ENCODE results near the gene AMN. TPM values are rescaled to one million over a fixed set of nuclear protein-coding genes. Genes with fewer than 3 reads are reported as not detected.

AMN gene
- total RNA-seq, 4 donors from 2014 or later, result 0.21 TPM; not detected in 3

- Histone ChIP-seq H3K4me3 (no peak overlapping the region), H3K27ac (no peak overlapping the region), H3K9me3 (no peaks in the 10 kb centered on the region), H3K4me1 (no peaks in the 10 kb centered on the region), H3K36me3 (peaks cover 0 to 67% (median 6%) of the 10 kb centered on the region in 3 donors), H3K27me3 (no peaks in the 10 kb centered on the region)
- TF ChIP-seq EP300 (IDR thresholded peaks at IDR 0.05), result no peak
- TF ChIP-seq POLR2A (IDR thresholded peaks at IDR 0.05), result no peak
- TF ChIP-seq, protein P1, sequence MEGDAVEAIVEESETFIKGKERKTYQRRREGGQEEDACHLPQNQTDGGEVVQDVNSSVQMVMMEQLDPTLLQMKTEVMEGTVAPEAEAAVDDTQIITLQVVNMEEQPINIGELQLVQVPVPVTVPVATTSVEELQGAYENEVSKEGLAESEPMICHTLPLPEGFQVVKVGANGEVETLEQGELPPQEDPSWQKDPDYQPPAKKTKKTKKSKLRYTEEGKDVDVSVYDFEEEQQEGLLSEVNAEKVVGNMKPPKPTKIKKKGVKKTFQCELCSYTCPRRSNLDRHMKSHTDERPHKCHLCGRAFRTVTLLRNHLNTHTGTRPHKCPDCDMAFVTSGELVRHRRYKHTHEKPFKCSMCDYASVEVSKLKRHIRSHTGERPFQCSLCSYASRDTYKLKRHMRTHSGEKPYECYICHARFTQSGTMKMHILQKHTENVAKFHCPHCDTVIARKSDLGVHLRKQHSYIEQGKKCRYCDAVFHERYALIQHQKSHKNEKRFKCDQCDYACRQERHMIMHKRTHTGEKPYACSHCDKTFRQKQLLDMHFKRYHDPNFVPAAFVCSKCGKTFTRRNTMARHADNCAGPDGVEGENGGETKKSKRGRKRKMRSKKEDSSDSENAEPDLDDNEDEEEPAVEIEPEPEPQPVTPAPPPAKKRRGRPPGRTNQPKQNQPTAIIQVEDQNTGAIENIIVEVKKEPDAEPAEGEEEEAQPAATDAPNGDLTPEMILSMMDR (IDR thresholded peaks at IDR 0.05), result no peak
- 96% methylated on average over 21 to 22 of the region's 22 CpGs for WGBS, 2 donors
- no peak for DNase-seq (ENCODE audit: low spot score in 2 of 2)
Observed at GRCh38 chr14:102885737-102886447, 36.6 kb upstream of the AMN start.

DNA sequence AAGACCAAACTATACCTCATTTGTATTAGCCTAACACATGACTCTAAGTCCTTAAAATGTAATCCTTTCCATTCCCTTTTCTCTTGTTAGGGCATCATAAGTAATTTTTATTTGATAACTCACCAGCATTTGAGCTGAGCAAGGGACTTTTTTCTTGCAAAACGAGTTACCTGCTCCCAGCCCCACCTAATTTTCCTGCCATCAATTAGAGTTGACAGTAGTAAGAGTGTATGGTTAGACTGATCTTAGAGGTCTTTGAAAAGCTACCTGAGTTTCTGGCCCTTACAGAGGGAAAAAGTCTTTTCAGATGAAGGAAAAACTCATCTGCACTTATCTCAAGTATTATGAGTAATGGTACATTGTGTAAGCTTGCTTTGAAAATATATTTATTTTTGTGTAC lies 33.7 kb upstream of the AMN start:
- Histone ChIP-seq H3K4me3 (no peak overlapping the region), H3K27ac (no peak overlapping the region), H3K4me1 (peaks cover 0 to 3% (median 0%) of the 10 kb centered on the region in 4 donors), H3K27me3 (no peaks in the 10 kb centered on the region), H3K36me3 (peaks cover 0 to 53% (median 10%) of the 10 kb centered on the region in 3 donors), H3K9me3 (no peaks in the 10 kb centered on the region)
- no peak for TF ChIP-seq EP300 (IDR thresholded peaks at IDR 0.05)
- 64 to 82% methylated on average over 1 of the region's 1 CpG for WGBS, 2 donors
- DNase-seq (ENCODE audit: low spot score in 2 of 2), result no peak

GRCh38 chr14:102889615-102890014 lies 32.8 kb upstream of the AMN start:
- Histone ChIP-seq H3K27me3 (no peaks in the 10 kb centered on the region), H3K9me3 (no peaks in the 10 kb centered on the region), H3K27ac (no peak overlapping the region), H3K4me3 (no peak overlapping the region), H3K36me3 (peaks cover 0 to 45% (median 10%) of the 10 kb centered on the region in 3 donors), H3K4me1 (peaks cover 0 to 4% (median 0%) of the 10 kb centered on the region in 4 donors)
- WGBS, 2 donors, result 86 to 94% methylated on average over 7 of the region's 7 CpGs
- TF ChIP-seq EP300 (IDR thresholded peaks at IDR 0.05) (no peak), POLR2A (IDR thresholded peaks at IDR 0.05) (no peak)
- TF ChIP-seq, protein P1 (IDR thresholded peaks at IDR 0.05), result no peak
- DNase-seq (ENCODE audit: low spot score in 2 of 2), result no peak

DNA sequence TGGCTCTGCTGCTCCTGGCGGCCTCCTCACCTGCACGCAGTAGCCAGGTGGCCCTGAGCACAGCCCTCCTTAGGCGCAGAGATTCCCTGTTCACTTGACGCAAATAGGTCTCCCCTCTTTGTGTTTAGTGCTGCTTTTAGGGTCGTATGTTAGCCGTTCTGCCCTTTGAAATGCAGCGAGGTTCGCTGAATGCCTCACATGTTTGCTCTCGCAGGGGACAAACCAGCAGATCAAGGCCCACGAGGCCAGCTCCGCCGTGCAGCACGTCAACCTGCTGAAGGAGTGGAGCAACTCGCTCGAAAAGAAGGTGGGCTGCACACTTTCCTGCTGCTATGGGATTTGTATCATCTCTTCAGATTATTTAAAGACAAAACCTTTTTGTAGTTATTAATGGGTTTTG lies 31.4 kb upstream of the AMN start:
- DNase-seq (ENCODE audit: low spot score in 2 of 2), result no peak
- Histone ChIP-seq H3K27ac (no peak overlapping the region), H3K9me3 (no peaks in the 10 kb centered on the region), H3K4me1 (peaks cover 0 to 4% (median 0%) of the 10 kb centered on the region in 4 donors), H3K27me3 (no peaks in the 10 kb centered on the region), H3K4me3 (no peak overlapping the region), H3K36me3 (peaks cover 0 to 38% (median 10%) of the 10 kb centered on the region in 3 donors)
- TF ChIP-seq, protein P1 (IDR thresholded peaks at IDR 0.05), result no peak
- TF ChIP-seq EP300 (IDR thresholded peaks at IDR 0.05) (no peak), POLR2A (IDR thresholded peaks at IDR 0.05) (no peak)
- 76 to 77% methylated on average over 15 of the region's 15 CpGs for WGBS, 2 donors

- DNase-seq (ENCODE audit: low spot score in 2 of 2), result no peak
- peaks cover 0 to 4% (median 0%) of the 10 kb centered on the region in 4 donors for H3K4me1 ChIP-seq
- H3K27me3 ChIP-seq, result no peaks in the 10 kb centered on the region
- no peaks in the 10 kb centered on the region for H3K9me3 ChIP-seq
- no peak overlapping the region for H3K27ac ChIP-seq
- peaks cover 0 to 33% (median 10%) of the 10 kb centered on the region in 3 donors for H3K36me3 ChIP-seq
- TF ChIP-seq POLR2A (IDR thresholded peaks at IDR 0.05) (no peak), EP300 (IDR thresholded peaks at IDR 0.05) (no peak)
- TF ChIP-seq, protein P1 (IDR thresholded peaks at IDR 0.05), result no peak
- 58 to 62% methylated on average over 4 of the region's 4 CpGs for WGBS, 2 donors
- H3K4me3 ChIP-seq, result no peak overlapping the region
Observed at GRCh38 chr14:102891556-102891955, 30.9 kb upstream of the AMN start.
